ENCODE measurements around the gene B3GAT3.
A peak's percentile ranks its signal among the peaks of the same experiment; 100 is the strongest.
"Not testable (repeated sequence)": the region's sequence is repeated elsewhere in the genome, so short reads cannot be mapped to it uniquely, and the experiment has no call there.

Gene B3GAT3

DNA sequence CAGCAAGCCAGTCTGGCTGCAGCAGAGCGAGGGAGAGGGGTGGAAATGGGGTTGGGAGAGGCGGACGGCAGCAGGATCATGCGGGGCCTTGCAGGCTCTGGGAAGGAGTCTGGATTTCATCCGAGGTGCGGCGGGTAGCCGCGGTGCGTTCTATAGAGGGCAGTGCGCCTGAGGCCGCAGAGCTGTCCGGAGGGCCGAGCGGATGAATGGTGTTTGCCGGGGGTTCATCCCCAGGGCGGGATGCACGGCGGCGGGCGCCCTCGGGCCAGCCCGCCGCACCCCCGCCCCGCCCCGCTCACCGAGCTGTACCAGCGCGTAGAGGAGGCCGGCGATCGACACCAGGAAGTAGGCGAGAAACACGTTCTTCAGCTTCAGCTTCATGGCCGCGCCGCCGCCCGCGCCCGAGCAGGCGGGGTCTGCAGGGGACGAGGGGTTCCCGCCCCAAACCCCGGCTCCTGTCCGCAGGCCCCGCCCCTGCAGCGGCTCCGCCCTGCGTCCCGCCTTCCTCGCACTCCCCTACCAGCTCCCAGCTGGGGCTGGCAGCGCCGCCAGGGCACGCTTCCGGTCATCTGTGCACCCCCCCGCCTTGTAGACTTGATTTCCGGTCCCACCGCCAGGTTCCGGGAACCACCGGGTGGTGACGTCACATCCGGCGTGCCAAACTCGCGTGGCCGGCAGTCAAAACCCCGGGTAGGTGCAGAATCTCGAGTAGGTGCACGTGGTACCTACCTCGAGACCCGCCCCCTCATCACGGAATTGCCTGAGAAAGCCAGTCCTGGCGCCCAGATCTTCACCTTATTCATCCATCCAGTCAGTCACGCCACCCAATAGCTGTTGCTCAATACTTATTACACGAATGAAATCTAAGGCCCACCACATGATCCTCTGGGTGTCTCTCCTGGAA, at the start of gene B3GAT3:
B3GAT3 (minus strand) TSS at position 420 of the 904 bp plus-strand sequence; CDS start at position 381, 39 bp downstream.
- peak; percentile 90 to 92 for DNase-seq (ENCODE audit: low read depth in 1 of 2, low spot score in 1 of 2)

GRCh38 chr11:62671236-62671607, 49.4 kb upstream of the B3GAT3 start:
- no peak for DNase-seq (ENCODE audit: low read depth in 1 of 2, low spot score in 1 of 2)

DNA sequence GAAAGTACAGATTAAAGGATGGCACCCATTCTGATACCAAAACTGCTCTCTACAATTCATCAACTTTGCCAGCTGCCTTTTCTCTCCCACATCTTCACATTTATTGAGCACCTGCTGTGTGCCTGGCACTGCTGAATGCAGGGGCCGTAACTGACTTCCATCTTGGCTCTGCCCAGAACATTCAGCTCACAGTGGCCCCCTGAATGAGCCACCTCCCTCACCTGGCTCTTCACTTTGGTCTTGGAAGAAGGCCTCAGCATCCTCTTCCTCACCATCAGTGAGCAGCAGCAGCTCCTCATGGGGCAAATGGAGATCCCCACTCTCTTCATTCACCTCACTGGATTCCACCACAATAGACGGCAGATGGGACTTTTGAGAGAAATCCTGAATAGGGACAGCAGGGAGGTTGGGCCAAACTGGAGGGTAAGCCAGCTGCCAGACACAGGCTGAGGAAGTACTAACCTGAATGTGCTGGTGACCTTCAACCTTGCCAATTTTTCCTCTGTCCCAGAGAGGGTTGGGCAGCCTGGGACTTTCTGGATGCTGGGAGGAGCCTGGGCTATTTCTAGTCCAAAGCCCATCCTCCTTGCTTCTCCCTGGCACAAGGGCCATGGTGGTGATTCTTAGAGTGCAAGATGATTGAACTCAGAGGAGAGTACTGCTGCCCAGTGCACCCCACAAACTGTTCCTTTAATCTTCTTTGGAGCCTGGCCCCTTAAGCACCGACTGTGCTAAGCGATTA, 47.8 kb upstream of the B3GAT3 start:
- DNase-seq (ENCODE audit: low read depth in 1 of 2, low spot score in 1 of 2): no peak

- DNase-seq (ENCODE audit: low read depth in 1 of 2, low spot score in 1 of 2): no peak
Measured at GRCh38 chr11:62667460-62667859, 45.7 kb upstream of the B3GAT3 start.

DNA sequence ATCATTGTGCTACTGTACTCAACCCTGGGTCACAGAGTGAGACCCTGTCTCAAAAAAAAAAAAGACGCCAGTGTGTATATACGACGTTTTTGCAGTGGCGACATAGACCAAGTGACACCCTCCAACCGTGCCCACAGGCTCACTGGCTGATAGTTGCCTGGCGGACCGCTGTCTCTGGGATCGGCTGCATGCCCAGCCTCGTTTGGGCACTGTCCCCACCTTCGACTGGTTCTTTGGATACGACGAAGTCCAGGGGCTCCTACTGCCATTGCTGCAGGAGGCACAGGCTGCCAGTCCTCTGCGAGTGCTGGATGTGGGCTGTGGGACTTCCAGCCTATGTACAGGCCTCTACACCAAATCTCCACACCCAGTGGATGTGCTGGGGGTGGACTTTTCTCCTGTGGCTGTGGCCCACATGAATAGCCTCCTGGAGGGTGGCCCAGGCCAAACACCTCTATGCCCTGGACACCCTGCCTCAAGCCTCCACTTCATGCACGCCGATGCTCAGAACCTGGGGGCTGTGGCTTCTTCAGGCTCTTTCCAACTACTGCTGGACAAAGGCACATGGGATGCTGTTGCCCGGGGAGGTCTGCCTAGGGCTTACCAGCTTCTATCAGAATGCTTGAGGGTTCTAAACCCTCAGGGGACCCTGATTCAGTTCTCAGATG, 44.6 kb upstream of the B3GAT3 start:
- DNase-seq (ENCODE audit: low read depth in 1 of 2, low spot score in 1 of 2): no peak

- peak in 1 of 2 donors; percentile 52 for DNase-seq (ENCODE audit: low read depth in 1 of 2, low spot score in 1 of 2)
Measured at GRCh38 chr11:62665599-62666258, 43.9 kb upstream of the B3GAT3 start.

GRCh38 chr11:62665075-62665598, 43.4 kb upstream of the B3GAT3 start, which contains the start of the genes C11orf98 and CSKMT:
TSS of gene C11orf98 (minus strand) at chr11:62665210. CDS start at chr11:62665169, 41 bp downstream.
TSS of gene CSKMT (plus strand) at chr11:62665312. CDS start at chr11:62665880, 568 bp downstream.
- peak; percentile 93 to 94 for DNase-seq (ENCODE audit: low read depth in 1 of 2, low spot score in 1 of 2)

DNA sequence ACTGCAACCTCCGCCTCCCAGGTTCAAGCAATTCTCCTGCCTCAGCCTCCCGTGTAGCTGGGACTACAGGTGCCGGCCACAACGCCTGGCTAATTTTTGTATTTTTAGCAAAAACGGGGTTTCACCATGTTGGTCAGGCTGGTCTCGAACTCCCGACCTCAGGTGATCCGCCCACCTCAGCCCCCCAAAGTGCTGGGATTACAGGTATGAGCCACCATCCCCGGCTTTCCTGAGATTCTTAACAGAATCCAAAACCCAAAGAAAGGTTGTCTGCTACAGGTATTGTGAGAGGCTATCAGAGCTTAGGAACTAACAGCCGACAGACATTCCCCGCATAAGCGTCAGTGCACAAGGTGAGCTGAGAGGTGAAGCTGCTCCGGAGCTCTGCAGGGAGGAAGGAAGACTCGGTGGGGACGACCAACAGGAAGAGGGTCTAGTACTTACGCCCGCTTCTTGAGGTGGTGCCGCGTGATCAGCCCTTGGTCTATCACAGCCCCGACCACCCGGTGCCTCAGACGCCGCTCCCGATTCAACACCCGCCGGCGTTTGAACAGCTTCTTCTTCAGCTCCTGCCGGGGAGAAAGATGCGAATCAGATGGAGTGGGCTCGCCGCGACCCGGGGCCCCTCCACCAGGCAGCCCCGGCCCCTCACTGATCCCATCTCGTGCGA, 42.8 kb upstream of the B3GAT3 start:
- DNase-seq (ENCODE audit: low read depth in 1 of 2, low spot score in 1 of 2): peak in 1 of 2 donors; percentile 31

DNA sequence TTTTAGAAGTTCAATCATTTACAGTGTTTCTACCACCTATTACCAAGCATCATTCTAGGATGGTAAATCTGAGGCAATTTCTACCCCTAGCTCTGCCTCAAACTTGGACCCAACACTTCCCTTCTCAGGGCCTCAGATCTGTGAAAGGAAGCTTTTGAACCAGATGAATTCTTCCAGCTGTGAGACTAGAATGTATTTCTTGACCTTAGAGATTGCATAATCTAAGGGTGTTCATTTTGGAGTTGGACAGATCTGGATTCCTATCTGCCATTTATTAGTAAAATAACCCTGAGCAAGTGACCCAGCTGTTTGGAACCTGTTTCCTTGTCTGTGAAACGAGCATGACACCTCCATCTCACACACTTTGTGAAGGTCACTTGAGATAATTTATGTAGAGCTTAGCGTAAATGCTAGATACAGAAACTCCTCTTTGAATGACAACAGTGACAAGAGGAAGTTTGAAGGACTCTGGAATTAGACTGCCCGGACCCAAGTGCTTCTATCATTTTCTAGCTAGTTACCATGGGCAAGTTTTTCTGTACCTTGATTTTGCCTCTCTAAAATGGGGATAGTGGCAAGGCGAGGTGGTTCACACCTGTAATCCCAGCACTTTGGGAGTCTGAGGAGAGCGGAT, 35.1 kb upstream of the B3GAT3 start:
- no peak for DNase-seq (ENCODE audit: low read depth in 1 of 2, low spot score in 1 of 2)

DNA sequence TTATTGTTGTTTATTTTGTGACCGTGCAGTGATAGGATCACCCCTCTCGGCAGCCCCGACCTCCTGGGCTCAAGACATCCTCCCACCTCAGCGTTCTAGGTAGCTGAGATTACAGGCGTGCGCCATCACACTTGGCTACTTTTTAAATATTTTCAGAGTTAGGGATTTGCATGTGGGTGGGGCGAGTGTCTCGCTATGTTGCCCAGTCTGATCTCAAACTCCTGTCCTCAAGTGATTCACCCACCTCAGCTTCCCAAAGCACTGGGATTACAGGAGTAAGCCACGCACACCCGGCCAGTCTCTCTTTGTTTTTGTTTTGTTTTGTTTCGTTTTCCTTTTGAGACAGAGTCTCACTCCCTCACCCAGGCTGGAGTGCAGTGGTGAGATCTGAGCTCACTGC, 32.5 kb upstream of the B3GAT3 start:
- no peak for DNase-seq (ENCODE audit: low read depth in 1 of 2, low spot score in 1 of 2)

- DNase-seq (ENCODE audit: low read depth in 1 of 2, low spot score in 1 of 2): no peak
Measured at GRCh38 chr11:62652161-62653006, 30.6 kb upstream of the B3GAT3 start.

GRCh38 chr11:62650283-62650682, 28.5 kb upstream of the B3GAT3 start:
- not testable (repeated sequence) for DNase-seq (ENCODE audit: low read depth in 1 of 2, low spot score in 1 of 2)

DNA sequence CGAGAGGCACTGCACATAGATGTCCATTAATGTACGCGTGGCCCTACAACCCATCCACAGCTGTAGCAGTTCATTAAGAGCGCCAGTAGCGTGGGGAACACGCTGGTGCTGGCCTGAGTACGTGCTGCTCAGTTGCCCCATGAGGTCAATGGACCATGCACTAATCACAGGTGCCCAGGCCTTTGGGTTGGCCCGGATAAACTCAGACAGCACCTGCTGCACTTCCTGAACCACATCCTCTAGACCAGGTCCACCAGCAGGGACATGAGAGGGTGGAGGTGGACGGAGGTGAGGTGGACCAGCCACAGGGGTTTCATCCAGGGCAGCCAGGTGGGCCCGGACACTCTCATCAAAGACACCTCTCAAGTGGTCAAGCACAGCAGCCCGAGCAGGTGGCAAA, 27.7 kb upstream of the B3GAT3 start:
- DNase-seq (ENCODE audit: low read depth in 1 of 2, low spot score in 1 of 2): no peak

- no peak for DNase-seq (ENCODE audit: low read depth in 1 of 2, low spot score in 1 of 2)
Measured at GRCh38 chr11:62648967-62649364, 27.2 kb upstream of the B3GAT3 start.

DNA sequence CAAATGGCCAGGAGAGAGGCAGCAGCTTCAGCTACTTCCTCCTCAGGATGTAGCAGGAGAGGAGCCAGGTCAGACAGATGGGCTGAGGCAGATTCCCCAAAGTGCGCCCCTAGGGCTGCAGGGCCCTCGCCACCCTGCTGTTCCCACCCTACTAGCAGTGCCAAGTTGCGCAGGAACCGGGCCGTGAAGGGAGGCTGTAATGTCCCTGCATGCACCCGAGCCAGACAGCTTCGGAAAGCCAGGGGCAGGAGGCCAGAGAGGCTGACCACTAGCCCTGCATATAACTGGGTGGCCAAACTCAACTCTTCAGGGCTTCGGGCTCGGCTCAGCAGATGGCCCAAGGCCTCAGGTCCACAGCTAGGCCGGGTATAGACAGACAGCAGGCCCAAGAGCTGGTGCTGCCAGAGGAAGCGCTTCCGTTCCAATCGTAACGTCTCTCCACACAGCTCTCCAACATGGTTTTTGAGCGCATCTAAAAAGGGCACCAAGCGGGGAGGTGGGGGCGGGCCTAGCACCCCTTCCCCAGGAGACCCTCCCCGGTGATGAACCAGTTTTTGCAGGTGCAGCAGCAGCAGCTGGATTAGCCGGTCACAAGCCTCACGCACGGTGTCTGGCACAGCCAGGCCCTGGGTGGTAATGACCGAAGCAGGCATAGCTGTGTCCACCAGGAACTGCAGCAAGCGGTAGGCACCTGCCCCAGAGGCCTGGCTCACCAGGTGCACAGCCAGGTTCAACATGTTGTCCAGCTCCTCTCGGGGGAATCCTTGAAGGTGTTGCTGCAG, 26.6 kb upstream of the B3GAT3 start:
- no peak for DNase-seq (ENCODE audit: low read depth in 1 of 2, low spot score in 1 of 2)

DNA sequence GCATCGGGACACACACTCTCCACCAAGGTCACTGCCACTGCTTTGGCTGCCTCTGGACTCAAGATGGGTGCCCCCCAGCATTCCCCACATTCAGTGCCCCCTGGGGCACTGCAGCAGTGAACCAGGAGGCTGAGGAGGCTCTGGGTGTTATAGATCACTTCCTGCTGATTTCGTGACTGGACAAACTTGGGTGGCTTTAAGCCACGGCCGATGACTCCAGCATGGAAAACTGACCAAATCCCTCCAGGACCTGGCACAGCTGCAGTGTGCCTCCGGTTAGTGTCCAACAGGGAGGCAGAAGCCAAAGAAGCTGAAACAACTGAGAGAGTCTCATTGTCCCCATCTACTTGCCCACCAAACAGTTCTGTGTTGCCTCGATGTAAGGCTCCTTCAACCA, 25.8 kb upstream of the B3GAT3 start:
- DNase-seq (ENCODE audit: low read depth in 1 of 2, low spot score in 1 of 2): no peak

- no peak for DNase-seq (ENCODE audit: low read depth in 1 of 2, low spot score in 1 of 2)
Measured at GRCh38 chr11:62646825-62647608, 25.2 kb upstream of the B3GAT3 start.
